GM19043 (cell line): ENCODE results near the gene PDS5B.
"Not testable (repeated sequence)": the region's sequence is repeated elsewhere in the genome, so short reads cannot be mapped to it uniquely, and the experiment has no call there.

Source experiments
- ATAC-seq: cut with Tn5 transposase; IDR thresholded peaks from one replicate; pipeline ENCODE4 v1.9.1; 2021; ENCODE audit warnings: low read depth; ENCODE audit not compliant: unreplicated experiment

The PDS5B gene

DNA sequence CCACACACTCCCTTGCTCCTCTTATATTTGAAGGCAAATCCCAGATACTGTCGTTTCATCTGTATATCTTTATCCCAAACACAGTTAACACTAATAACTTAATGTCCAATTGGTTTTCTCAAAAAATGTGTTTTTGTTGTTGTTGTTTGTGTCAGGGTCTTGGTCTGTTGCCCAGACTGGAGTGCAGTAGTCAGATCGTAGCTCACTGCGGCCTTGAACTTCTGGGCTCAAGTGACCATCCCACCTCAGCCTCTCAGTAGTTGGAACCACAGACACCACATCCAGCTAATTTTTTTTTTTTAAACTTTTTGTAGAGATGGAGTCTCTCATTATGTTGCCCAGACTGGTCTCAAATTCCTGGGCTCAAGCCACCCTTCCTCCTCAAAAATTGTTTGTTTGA is 137.7 kb downstream of the PDS5B start:
- ATAC-seq = no peak

GRCh38 chr13:32726374-32727037 is 140.3 kb downstream of the PDS5B start:
- ATAC-seq = no peak

GRCh38 chr13:32728327-32728726 is 142.1 kb downstream of the PDS5B start:
- no peak for ATAC-seq

- not testable (repeated sequence) for ATAC-seq
Observed at GRCh38 chr13:32729097-32729496, 142.8 kb downstream of the PDS5B start.

DNA sequence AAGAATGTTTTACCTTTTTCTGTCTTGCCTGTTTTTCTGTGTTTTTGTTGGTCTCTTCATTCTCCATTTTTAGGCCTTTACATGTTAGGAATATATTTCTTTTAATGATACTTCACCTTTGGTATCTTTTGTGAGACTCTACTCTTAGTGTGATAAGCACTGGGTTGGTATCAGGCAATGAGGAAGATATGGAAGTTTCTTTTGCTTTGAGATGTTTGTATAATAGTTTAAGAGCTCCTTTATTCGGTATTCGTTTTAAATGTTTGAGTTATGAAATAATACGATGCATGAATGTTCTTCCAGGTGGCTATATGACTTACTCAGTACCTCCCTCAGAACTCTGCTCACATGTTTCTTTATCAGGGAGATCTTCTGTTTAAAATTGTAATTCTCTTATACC is 144.8 kb downstream of the PDS5B start:
- ATAC-seq = no peak

GRCh38 chr13:32731576-32731975 is 145.3 kb downstream of the PDS5B start:
- no peak for ATAC-seq

DNA sequence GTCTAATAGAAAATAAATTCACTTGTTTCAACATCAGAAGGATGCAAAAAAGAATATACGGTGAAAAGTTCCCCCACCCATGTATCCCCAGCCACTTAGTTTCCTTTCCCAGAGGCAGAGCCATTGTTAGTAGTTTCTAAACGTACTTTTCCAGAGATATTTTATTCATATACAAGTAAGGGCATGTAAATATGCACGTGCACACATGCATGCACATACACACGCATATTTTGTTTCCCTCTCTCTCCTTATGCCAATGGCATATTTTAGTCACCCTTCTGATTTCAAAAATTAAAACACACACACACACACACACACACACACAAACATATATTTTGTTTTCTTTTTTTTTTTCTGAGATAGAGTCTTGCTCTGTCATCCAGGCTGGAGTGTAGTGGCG is 147.4 kb downstream of the PDS5B start:
- ATAC-seq = no peak

DNA sequence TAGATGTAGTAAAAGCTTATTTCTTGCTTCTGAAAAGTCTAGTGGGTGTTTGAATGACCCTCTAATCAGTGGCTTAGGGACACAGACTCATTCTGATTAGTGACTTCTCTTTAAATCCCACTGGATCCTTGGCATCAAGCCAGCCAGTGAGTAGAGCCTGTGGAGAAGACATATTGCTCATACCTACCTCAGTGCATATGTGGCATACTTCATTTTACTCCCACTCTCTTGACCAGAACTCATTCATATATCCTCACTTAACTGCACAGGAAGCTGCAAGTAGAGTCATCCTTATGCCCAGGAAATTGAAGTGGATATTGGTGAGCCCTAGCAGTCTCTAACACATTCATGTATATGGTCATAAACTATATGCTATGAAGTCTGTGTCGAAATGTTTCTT is 148.3 kb downstream of the PDS5B start:
- no peak for ATAC-seq

- ATAC-seq = no peak
Observed at GRCh38 chr13:32735859-32736258, 149.6 kb downstream of the PDS5B start.

DNA sequence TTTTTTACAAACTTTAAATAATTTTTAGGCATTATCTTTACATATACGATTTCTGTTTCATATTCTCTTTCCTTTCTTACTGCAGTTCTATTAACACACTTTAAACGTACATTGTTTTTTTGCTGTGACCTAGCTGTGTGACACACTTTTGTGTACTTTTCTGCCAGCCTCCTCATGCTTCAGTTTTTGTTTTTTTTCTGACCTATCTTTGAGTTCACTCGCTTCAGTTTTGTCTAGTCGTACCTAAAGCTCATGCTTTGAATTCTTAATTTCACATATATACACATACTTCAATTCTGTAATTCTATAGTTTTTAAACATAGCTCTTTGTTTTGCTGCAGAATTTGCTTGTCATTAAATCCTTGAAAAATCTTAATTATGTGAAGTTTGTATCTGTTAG is 150.4 kb downstream of the PDS5B start:
- ATAC-seq = no peak

- ATAC-seq = peak; percentile 61
Observed at GRCh38 chr13:32737111-32737571, 150.9 kb downstream of the PDS5B start.

DNA sequence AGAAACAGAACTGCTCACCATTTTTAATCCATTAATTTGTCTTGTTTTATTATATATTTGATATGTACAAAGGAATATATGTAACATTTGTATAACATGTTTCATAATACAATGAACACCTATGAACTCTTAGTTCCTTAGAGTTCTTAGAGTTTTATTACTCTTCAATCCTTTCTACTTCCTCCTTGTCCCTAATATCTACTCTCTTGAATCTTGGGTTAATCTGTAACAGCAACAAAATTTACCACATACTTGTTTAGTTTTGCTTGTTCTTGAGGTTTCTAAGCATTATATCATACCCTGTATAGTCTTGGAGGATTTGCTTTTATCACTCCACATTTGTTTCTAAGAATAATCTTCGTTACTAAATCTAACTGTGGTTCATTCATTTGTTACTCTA is 151.4 kb downstream of the PDS5B start:
- peak; percentile 60 for ATAC-seq

DNA sequence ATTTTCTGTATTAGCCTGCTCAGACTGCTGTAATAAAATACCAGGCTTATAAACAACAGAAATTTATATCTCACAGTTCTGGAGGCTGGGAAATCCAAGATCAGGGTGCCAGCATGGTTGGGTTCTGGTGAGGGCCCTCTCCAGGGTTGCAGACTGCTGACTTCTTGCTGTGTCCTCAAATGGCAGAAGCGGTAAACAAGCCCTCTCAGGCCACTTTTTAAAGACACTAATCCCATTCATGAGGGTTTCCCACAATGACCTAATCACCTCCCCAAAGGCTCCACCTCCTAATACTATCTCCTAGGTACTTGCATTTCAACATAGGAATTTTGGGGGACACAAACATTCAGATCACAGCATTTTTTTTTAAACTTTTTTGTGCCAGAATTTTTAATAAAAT is 159.3 kb downstream of the PDS5B start:
- ATAC-seq = no peak

GRCh38 chr13:32746474-32746873 is 160.2 kb downstream of the PDS5B start:
- no peak for ATAC-seq

DNA sequence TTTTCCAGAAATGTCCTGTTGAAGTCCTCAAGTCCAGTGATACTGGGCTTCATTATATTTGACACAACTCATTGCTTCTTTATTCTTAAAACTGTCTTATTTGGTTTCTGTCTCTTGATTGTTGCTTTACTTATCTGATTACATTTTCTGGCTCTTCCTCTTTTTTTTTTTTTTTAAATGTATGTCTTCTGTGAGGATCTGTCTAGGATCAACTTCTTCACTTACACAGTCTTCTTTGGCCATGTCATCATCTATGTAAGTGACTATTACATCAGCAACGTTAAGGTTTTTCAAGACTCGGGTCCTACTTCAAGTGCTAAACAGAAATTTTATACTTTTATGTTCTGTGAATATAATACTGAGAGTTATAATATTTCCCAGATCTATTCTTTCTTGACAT is 162.1 kb downstream of the PDS5B start:
- no peak for ATAC-seq

- ATAC-seq = no peak
Observed at GRCh38 chr13:32751340-32751739, 165.1 kb downstream of the PDS5B start.

GRCh38 chr13:32752311-32752710 is 166.1 kb downstream of the PDS5B start:
- no peak for ATAC-seq

DNA sequence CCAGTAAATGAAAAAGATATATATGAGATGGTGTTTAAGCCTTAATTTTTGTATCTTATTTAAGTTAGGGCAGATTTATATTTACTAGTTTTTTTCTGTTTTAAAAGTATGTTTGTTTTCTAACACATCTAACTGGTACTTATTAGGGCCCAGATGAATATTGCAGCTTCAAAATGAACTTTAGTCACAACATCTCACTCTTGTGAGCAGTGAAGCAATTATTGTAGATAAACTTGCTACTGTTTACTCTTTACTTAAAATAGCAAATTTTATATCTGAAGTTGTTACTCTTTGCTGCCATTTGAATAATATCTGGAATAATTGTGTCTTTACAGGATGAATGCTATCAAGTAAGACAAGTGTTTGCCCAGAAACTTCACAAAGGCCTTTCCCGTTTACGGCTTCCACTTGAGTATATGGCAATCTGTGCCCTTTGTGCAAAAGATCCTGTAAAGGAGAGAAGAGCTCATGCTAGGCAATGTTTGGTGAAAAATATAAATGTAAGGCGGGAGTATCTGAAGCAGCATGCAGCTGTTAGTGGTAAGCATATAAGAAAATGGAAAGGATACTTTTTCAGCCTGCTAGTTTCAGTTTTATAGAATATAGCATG is 166.8 kb downstream of the PDS5B start:
- no peak for ATAC-seq

- ATAC-seq = no peak
Observed at GRCh38 chr13:32754179-32754578, 167.9 kb downstream of the PDS5B start.

- ATAC-seq = no peak
Observed at GRCh38 chr13:32759152-32759551, 172.9 kb downstream of the PDS5B start.

GRCh38 chr13:32761472-32761871 is 175.2 kb downstream of the PDS5B start:
- ATAC-seq = no peak

GRCh38 chr13:32779119-32779518 is 192.9 kb downstream of the PDS5B start:
- ATAC-seq = no peak
